H1 (cell line): ENCODE measurements around the gene B3GAT1.

Experiments used
- CBX5 ChIP-seq: fragments of 300-800, 300-1000 bp; sonication (generic); IDR thresholded peaks from 2 replicates; pipeline ENCODE4 v1.7.1; 2016; ENCODE audit warnings: antibody characterized with exemption, low read length, low read depth
- CTCF ChIP-seq, 3 experiments: IDR thresholded peaks; 1 replicate in 2 of 3; 2 replicates in 1 of 3; pipeline versions ENCODE4 v1.5.1 to v1.6.1; 2011; ENCODE audit warnings: low read length in 3 of 3, mild to moderate bottlenecking in 3 of 3, inconsistent platforms in 2 of 3, low read depth in 1 of 3, moderate library complexity in 1 of 3; ENCODE audit not compliant: insufficient read depth in 1 of 3; ENCODE audit errors: control extremely low read depth in 1 of 3

GRCh38 chr11:134371436-134372185, 40.4 kb downstream of the B3GAT1 start:
- TF ChIP-seq CBX5 = no peak
- TF ChIP-seq CTCF (IDR thresholded peaks at IDR 0.05; ENCODE audit: control extremely low read depth in 1 of 3, insufficient read depth in 1 of 3, low read depth in 1 of 3, low read length in 3 of 3) = no peak
